Stimulated activated CD4-positive, alpha-beta T cell treated with anti-CD3 and anti-CD28 coated beads, Interleukin-2, amount 100 ng/mL, for 4 hours (primary cell): ENCODE measurements around the gene GPR153.

Experiments used
- DNase-seq: peaks from one replicate; pipeline ENCODE4 v3.0.0-alpha.2; 2020; ENCODE audit warnings: low read depth

GPR153 gene

GRCh38 chr1:6269720-6270400 lies 9.0 kb upstream of the GPR153 start:
- no peak for DNase-seq

- no peak for DNase-seq
Observed at GRCh38 chr1:6269296-6269695, 8.4 kb upstream of the GPR153 start.

GRCh38 chr1:6268415-6268814 lies 7.5 kb upstream of the GPR153 start:
- no peak for DNase-seq

GRCh38 chr1:6267686-6268322 lies 6.9 kb upstream of the GPR153 start:
- no peak for DNase-seq

GRCh38 chr1:6266641-6267040 lies 5.7 kb upstream of the GPR153 start:
- no peak for DNase-seq

GRCh38 chr1:6265151-6265550 lies 4.3 kb upstream of the GPR153 start:
- DNase-seq: no peak

GRCh38 chr1:6263716-6264115 lies 2.8 kb upstream of the GPR153 start:
- no peak for DNase-seq

- no peak for DNase-seq
Observed at GRCh38 chr1:6262555-6263420, 1.9 kb upstream of the GPR153 start.

GRCh38 chr1:6261615-6261995 lies 707 bp upstream of the GPR153 start:
- no peak for DNase-seq

- no peak for DNase-seq
Observed at GRCh38 chr1:6260433-6260934, 414 bp downstream of the GPR153 start.

GRCh38 chr1:6259491-6260362 lies 1.2 kb downstream of the GPR153 start:
- peak; percentile 72 for DNase-seq

- DNase-seq: no peak
Observed at GRCh38 chr1:6258675-6259074, 2.2 kb downstream of the GPR153 start.

- no peak for DNase-seq
Observed at GRCh38 chr1:6257541-6258069, 3.3 kb downstream of the GPR153 start.

- DNase-seq: no peak
Observed at GRCh38 chr1:6256645-6257044, 4.3 kb downstream of the GPR153 start.

- no peak for DNase-seq
Observed at GRCh38 chr1:6254691-6255090, 6.2 kb downstream of the GPR153 start.

- no peak for DNase-seq
Observed at GRCh38 chr1:6253380-6253779, 7.5 kb downstream of the GPR153 start.

GRCh38 chr1:6252374-6252710 lies 8.6 kb downstream of the GPR153 start:
- no peak for DNase-seq

- no peak for DNase-seq
Observed at GRCh38 chr1:6251681-6252373, 9.1 kb downstream of the GPR153 start.

GRCh38 chr1:6251233-6251632 lies 9.7 kb downstream of the GPR153 start:
- DNase-seq: no peak

GRCh38 chr1:6249739-6250689 lies 10.9 kb downstream of the GPR153 start:
- no peak for DNase-seq
